Duodenal mucosa (tissue), 2 donors: ENCODE measurements around the gene ACSL4.

ENCODE experiments used
- H3K27ac ChIP-seq: one replicate; pipeline ENCODE4 v1.7.0; 2013; ENCODE audit warnings: low read depth, low read length
- H3K27me3 ChIP-seq, 2 donors: one replicate each; pipeline ENCODE4 v1.7.0; 2013; ENCODE audit warnings: low read length in 2 of 2, control low read depth in 1 of 2; ENCODE audit not compliant: insufficient read depth in 2 of 2, control insufficient read depth in 1 of 2
- H3K36me3 ChIP-seq, 2 donors: one replicate each; pipeline ENCODE4 v1.7.0; 2013; ENCODE audit warnings: low read length in 2 of 2, control low read depth in 1 of 2; ENCODE audit not compliant: insufficient read depth in 2 of 2, control insufficient read depth in 1 of 2
- H3K4me1 ChIP-seq, 2 donors: one replicate each; pipeline ENCODE4 v1.7.0; 2013; ENCODE audit warnings: low read length in 2 of 2, control low read depth in 1 of 2; ENCODE audit not compliant: insufficient read depth in 2 of 2, control insufficient read depth in 1 of 2
- H3K4me3 ChIP-seq, 2 donors: one replicate each; pipeline ENCODE4 v1.7.0; 2013; ENCODE audit warnings: low read length in 2 of 2, low read depth in 1 of 2
- H3K9ac ChIP-seq, 2 donors: one replicate each; pipeline ENCODE4 v1.7.0; 2013; ENCODE audit warnings: low read length in 2 of 2, low read depth in 1 of 2
- H3K9me3 ChIP-seq, 2 donors: one replicate each; pipeline ENCODE4 v1.7.0; 2013; ENCODE audit warnings: low read length in 2 of 2, control low read depth in 1 of 2; ENCODE audit not compliant: control insufficient read depth in 1 of 2

The ACSL4 gene

GRCh38 chrX:109707720-109708119, 25.3 kb downstream of the ACSL4 start:
- Histone ChIP-seq H3K4me1 (peaks cover 0 to 8% of the 10 kb centered on the region in 2 donors), H3K9ac (no peak overlapping the region), H3K27me3 (no peaks in the 10 kb centered on the region), H3K4me3 (peak overlapping the region in 1 of 2 donors; percentile 9), H3K36me3 (no peaks in the 10 kb centered on the region), H3K27ac (no peak overlapping the region), H3K9me3 (no peaks in the 10 kb centered on the region)

GRCh38 chrX:109707319-109707718, 25.7 kb downstream of the ACSL4 start:
- H3K36me3 ChIP-seq, result no peaks in the 10 kb centered on the region
- no peaks in the 10 kb centered on the region for H3K9me3 ChIP-seq
- H3K27ac ChIP-seq, result no peak overlapping the region
- no peaks in the 10 kb centered on the region for H3K27me3 ChIP-seq
- peaks cover 0 to 8% of the 10 kb centered on the region in 2 donors for H3K4me1 ChIP-seq
- peak overlapping the region; percentile 9 to 29 for H3K4me3 ChIP-seq
- H3K9ac ChIP-seq, result no peak overlapping the region

- H3K27ac ChIP-seq, result no peak overlapping the region
- H3K9ac ChIP-seq, result no peak overlapping the region
- H3K36me3 ChIP-seq, result no peaks in the 10 kb centered on the region
- H3K4me1 ChIP-seq, result peaks cover 0 to 8% of the 10 kb centered on the region in 2 donors
- H3K27me3 ChIP-seq, result no peaks in the 10 kb centered on the region
- H3K4me3 ChIP-seq, result no peak overlapping the region
- H3K9me3 ChIP-seq, result no peaks in the 10 kb centered on the region
Observed at GRCh38 chrX:109704563-109704962, 28.5 kb downstream of the ACSL4 start.

- Histone ChIP-seq H3K9me3 (no peaks in the 10 kb centered on the region), H3K4me1 (no peaks in the 10 kb centered on the region), H3K27me3 (no peaks in the 10 kb centered on the region), H3K4me3 (no peak overlapping the region), H3K9ac (no peak overlapping the region), H3K27ac (no peak overlapping the region), H3K36me3 (no peaks in the 10 kb centered on the region)
Observed at GRCh38 chrX:109697855-109698254, 35.2 kb downstream of the ACSL4 start.

- no peak overlapping the region for H3K27ac ChIP-seq
- H3K4me1 ChIP-seq, result no peaks in the 10 kb centered on the region
- no peak overlapping the region for H3K9ac ChIP-seq
- no peaks in the 10 kb centered on the region for H3K27me3 ChIP-seq
- no peaks in the 10 kb centered on the region for H3K9me3 ChIP-seq
- H3K36me3 ChIP-seq, result no peaks in the 10 kb centered on the region
- no peak overlapping the region for H3K4me3 ChIP-seq
Observed at GRCh38 chrX:109696146-109696740, 36.8 kb downstream of the ACSL4 start.

- H3K27ac ChIP-seq, result no peak overlapping the region
- no peaks in the 10 kb centered on the region for H3K4me1 ChIP-seq
- no peaks in the 10 kb centered on the region for H3K36me3 ChIP-seq
- no peak overlapping the region for H3K4me3 ChIP-seq
- H3K9me3 ChIP-seq, result no peaks in the 10 kb centered on the region
- H3K27me3 ChIP-seq, result no peaks in the 10 kb centered on the region
- no peak overlapping the region for H3K9ac ChIP-seq
Observed at GRCh38 chrX:109695637-109696036, 37.4 kb downstream of the ACSL4 start.

GRCh38 chrX:109691752-109692151, 41.3 kb downstream of the ACSL4 start:
- Histone ChIP-seq H3K27ac (no peak overlapping the region), H3K4me1 (no peaks in the 10 kb centered on the region), H3K4me3 (no peak overlapping the region), H3K9me3 (no peaks in the 10 kb centered on the region), H3K36me3 (no peaks in the 10 kb centered on the region), H3K27me3 (no peaks in the 10 kb centered on the region), H3K9ac (no peak overlapping the region)

- Histone ChIP-seq H3K4me1 (no peaks in the 10 kb centered on the region), H3K4me3 (no peak overlapping the region), H3K27me3 (no peaks in the 10 kb centered on the region), H3K36me3 (no peaks in the 10 kb centered on the region), H3K9me3 (no peaks in the 10 kb centered on the region), H3K27ac (no peak overlapping the region), H3K9ac (no peak overlapping the region)
Observed at GRCh38 chrX:109691277-109691676, 41.8 kb downstream of the ACSL4 start.

- no peaks in the 10 kb centered on the region for H3K36me3 ChIP-seq
- no peak overlapping the region for H3K4me3 ChIP-seq
- H3K27ac ChIP-seq, result no peak overlapping the region
- no peaks in the 10 kb centered on the region for H3K27me3 ChIP-seq
- no peaks in the 10 kb centered on the region for H3K4me1 ChIP-seq
- no peaks in the 10 kb centered on the region for H3K9me3 ChIP-seq
- no peak overlapping the region for H3K9ac ChIP-seq
Observed at GRCh38 chrX:109687903-109688302, 45.2 kb downstream of the ACSL4 start.

- Histone ChIP-seq H3K27me3 (no peaks in the 10 kb centered on the region), H3K9me3 (no peaks in the 10 kb centered on the region), H3K4me1 (no peaks in the 10 kb centered on the region), H3K27ac (no peak overlapping the region), H3K36me3 (no peaks in the 10 kb centered on the region), H3K9ac (no peak overlapping the region), H3K4me3 (no peak overlapping the region)
Observed at GRCh38 chrX:109685656-109686078, 47.4 kb downstream of the ACSL4 start.

- Histone ChIP-seq H3K27ac (no peak overlapping the region), H3K9ac (no peak overlapping the region), H3K4me3 (no peak overlapping the region), H3K9me3 (no peaks in the 10 kb centered on the region), H3K4me1 (no peaks in the 10 kb centered on the region), H3K27me3 (no peaks in the 10 kb centered on the region), H3K36me3 (no peaks in the 10 kb centered on the region)
Observed at GRCh38 chrX:109684136-109684535, 48.9 kb downstream of the ACSL4 start.
